IPS-15b (cell line): ENCODE results near the gene TCERG1L.
"Not testable (repeated sequence)": the region's sequence is repeated elsewhere in the genome, so short reads cannot be mapped to it uniquely, and the experiment has no call there.

Experiments used
- H3K27me3 ChIP-seq: one replicate; pipeline ENCODE4 v1.6.1; 2013; ENCODE audit warnings: low read length; ENCODE audit not compliant: control insufficient read depth, insufficient read depth
- H3K36me3 ChIP-seq: one replicate; pipeline ENCODE4 v1.6.1; 2013; ENCODE audit warnings: low read length; ENCODE audit not compliant: control insufficient read depth, insufficient read depth
- H3K4me1 ChIP-seq: one replicate; pipeline ENCODE4 v1.6.1; 2013; ENCODE audit warnings: mild to moderate bottlenecking, low read length; ENCODE audit not compliant: control insufficient read depth, insufficient read depth
- H3K4me3 ChIP-seq: one replicate; pipeline ENCODE4 v1.5.1; 2013; ENCODE audit warnings: low read depth, low read length
- H3K9ac ChIP-seq: one replicate; pipeline ENCODE4 v1.6.1; 2013; ENCODE audit warnings: low read depth, mild to moderate bottlenecking, low read length
- H3K9me3 ChIP-seq: one replicate; pipeline ENCODE4 v1.6.1; 2013; ENCODE audit warnings: mild to moderate bottlenecking, low read length; ENCODE audit not compliant: control insufficient read depth, insufficient read depth

The TCERG1L gene

DNA sequence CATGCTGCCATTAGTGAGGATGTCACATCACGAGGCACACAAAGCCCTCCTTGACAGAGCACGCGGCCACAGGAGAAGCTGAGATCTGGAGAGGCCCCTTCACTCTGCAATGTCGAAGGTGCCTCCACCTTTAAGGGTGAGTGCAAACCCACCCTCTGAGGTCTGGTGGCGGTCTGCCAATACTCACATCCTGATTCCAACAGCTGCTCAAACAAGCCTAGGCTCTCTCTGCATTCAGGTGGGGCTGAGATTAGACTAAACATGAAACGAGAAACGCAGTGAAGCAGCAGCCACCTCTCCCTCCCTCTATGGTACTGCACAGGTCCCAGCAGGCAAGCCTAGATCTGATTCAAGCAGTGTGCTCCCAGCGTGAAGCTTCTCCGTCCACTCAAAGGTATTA, 151.8 kb downstream of the TCERG1L start:
- H3K4me3 ChIP-seq = no peak overlapping the region
- H3K4me1 ChIP-seq = no peaks in the 10 kb centered on the region
- H3K9ac ChIP-seq = no peak overlapping the region
- no peaks in the 10 kb centered on the region for H3K27me3 ChIP-seq
- H3K9me3 ChIP-seq = no peaks in the 10 kb centered on the region
- H3K36me3 ChIP-seq = peaks cover 3% of the 10 kb centered on the region

DNA sequence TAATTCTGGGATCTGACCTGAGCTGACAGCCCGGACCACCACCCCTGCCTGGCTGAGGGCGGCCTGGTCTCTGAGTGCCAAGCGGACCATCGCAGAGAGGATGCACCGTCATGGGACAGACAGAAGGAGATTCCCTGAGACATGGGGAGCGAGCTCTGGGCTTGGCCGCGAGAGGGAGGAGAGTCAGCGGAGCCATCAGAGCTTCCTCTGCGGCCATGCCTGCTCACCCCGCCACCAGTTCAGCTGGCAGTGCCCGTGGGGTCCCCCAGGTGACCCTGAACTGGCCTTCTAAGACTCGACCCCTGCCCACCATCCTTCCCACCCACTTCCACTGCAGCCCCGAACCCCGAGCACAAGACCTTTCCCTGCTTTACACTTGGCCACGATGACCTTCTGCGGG, 152.8 kb downstream of the TCERG1L start:
- Histone ChIP-seq H3K36me3 (peaks cover 3% of the 10 kb centered on the region), H3K9ac (no peak overlapping the region), H3K9me3 (peaks cover under 1% of the 10 kb centered on the region), H3K27me3 (no peaks in the 10 kb centered on the region), H3K4me1 (no peaks in the 10 kb centered on the region), H3K4me3 (no peak overlapping the region)

GRCh38 chr10:131157899-131158298, 153.6 kb downstream of the TCERG1L start:
- peaks cover 3% of the 10 kb centered on the region for H3K36me3 ChIP-seq
- no peaks in the 10 kb centered on the region for H3K27me3 ChIP-seq
- no peaks in the 10 kb centered on the region for H3K4me1 ChIP-seq
- peaks cover 3% of the 10 kb centered on the region for H3K9me3 ChIP-seq
- H3K4me3 ChIP-seq = no peak overlapping the region
- no peak overlapping the region for H3K9ac ChIP-seq

- no peaks in the 10 kb centered on the region for H3K27me3 ChIP-seq
- no peak overlapping the region for H3K4me3 ChIP-seq
- H3K9me3 ChIP-seq = peaks cover 3% of the 10 kb centered on the region
- no peak overlapping the region for H3K9ac ChIP-seq
- H3K4me1 ChIP-seq = no peaks in the 10 kb centered on the region
- H3K36me3 ChIP-seq = peaks cover 3% of the 10 kb centered on the region
Measured at GRCh38 chr10:131155876-131156230, 155.7 kb downstream of the TCERG1L start.

- Histone ChIP-seq H3K9me3 (peaks cover 3% of the 10 kb centered on the region), H3K4me1 (no peaks in the 10 kb centered on the region), H3K9ac (no peak overlapping the region), H3K4me3 (no peak overlapping the region), H3K36me3 (peaks cover 3% of the 10 kb centered on the region), H3K27me3 (no peaks in the 10 kb centered on the region)
Measured at GRCh38 chr10:131155218-131155875, 156.2 kb downstream of the TCERG1L start.

GRCh38 chr10:131154306-131155025, 157.1 kb downstream of the TCERG1L start:
- no peak overlapping the region for H3K9ac ChIP-seq
- H3K36me3 ChIP-seq = peaks cover 3% of the 10 kb centered on the region
- no peak overlapping the region for H3K4me3 ChIP-seq
- H3K9me3 ChIP-seq = peaks cover 3% of the 10 kb centered on the region
- H3K4me1 ChIP-seq = no peaks in the 10 kb centered on the region
- no peaks in the 10 kb centered on the region for H3K27me3 ChIP-seq

DNA sequence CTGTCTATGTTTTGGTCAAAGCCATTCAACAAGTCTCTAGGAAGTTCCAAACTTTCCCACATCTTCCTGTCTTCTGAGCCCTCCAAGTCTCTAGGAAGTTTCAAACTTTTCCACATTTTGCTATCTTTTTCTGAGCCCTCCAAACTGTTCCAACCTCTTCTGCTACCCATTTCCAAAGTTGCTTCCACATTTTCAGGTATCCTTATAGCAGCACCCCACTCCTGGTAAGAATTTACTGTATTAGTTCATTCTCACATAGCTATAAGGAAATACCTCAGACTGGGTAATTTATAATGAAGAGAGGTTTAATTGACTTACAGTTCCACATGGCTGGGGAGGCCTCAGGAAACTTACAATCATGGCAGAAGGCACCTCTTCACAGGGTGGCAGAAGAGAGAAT, 159.1 kb downstream of the TCERG1L start:
- not testable (repeated sequence) for H3K9me3 ChIP-seq, H3K4me1 ChIP-seq, H3K9ac ChIP-seq, H3K27me3 ChIP-seq, H3K4me3 ChIP-seq, H3K36me3 ChIP-seq

DNA sequence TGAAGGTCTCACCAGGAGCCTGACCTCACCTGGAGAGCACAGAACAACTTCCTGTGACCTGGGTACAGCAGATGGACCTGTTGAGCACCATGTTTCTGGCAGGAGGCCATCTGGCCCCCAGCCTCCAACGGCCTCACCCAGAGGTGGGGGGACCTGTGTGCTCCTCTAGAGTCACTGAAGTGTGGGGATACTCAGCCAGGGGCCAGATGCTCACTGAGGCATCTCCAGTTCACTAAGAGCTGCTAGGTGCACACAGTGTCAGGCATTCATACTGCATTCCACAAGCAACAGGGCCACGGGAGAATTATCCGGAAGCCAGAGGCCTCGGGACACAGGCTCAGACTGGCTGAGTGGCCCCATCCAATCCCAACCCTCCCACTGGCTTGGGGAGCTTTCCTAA, 161.4 kb downstream of the TCERG1L start:
- peaks cover 3% of the 10 kb centered on the region for H3K9me3 ChIP-seq

GRCh38 chr10:131149586-131149985, 161.9 kb downstream of the TCERG1L start:
- Histone ChIP-seq H3K27me3 (no peaks in the 10 kb centered on the region), H3K9me3 (peaks cover 3% of the 10 kb centered on the region), H3K9ac (no peak overlapping the region), H3K4me3 (no peak overlapping the region), H3K4me1 (no peaks in the 10 kb centered on the region), H3K36me3 (no peaks in the 10 kb centered on the region)

More for the DNA sequence above, 161.4 kb downstream of the TCERG1L start:
- Histone ChIP-seq H3K9ac (no peak overlapping the region), H3K4me3 (no peak overlapping the region), H3K27me3 (no peaks in the 10 kb centered on the region), H3K4me1 (no peaks in the 10 kb centered on the region), H3K36me3 (no peaks in the 10 kb centered on the region)

GRCh38 chr10:131149111-131149510, 162.4 kb downstream of the TCERG1L start:
- Histone ChIP-seq H3K9me3 (peaks cover 3% of the 10 kb centered on the region), H3K27me3 (no peaks in the 10 kb centered on the region), H3K4me1 (no peaks in the 10 kb centered on the region), H3K36me3 (no peaks in the 10 kb centered on the region), H3K9ac (no peak overlapping the region), H3K4me3 (no peak overlapping the region)

DNA sequence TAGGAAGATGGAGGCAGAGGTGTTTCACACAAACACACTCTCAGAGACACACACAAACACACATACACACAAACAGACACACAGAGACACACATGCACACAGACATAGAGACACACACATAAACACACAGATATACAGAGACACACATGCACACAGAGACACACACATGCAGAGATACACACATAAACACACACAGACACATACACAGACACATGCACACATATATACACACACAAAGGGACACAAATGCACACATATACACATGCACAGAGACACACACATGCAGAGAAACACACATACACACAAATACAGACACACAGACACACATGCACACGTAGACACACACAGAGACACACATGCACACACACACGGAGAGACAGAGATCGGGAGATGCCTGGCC, 163.3 kb downstream of the TCERG1L start:
- no peak overlapping the region for H3K4me3 ChIP-seq
- no peaks in the 10 kb centered on the region for H3K36me3 ChIP-seq
- no peak overlapping the region for H3K9ac ChIP-seq
- no peaks in the 10 kb centered on the region for H3K9me3 ChIP-seq
- no peaks in the 10 kb centered on the region for H3K27me3 ChIP-seq
- H3K4me1 ChIP-seq = no peaks in the 10 kb centered on the region

GRCh38 chr10:131147301-131147975, 164.1 kb downstream of the TCERG1L start:
- H3K9ac ChIP-seq = no peak overlapping the region
- H3K27me3 ChIP-seq = no peaks in the 10 kb centered on the region
- H3K4me3 ChIP-seq = no peak overlapping the region
- no peaks in the 10 kb centered on the region for H3K9me3 ChIP-seq
- H3K4me1 ChIP-seq = no peaks in the 10 kb centered on the region
- H3K36me3 ChIP-seq = no peaks in the 10 kb centered on the region
